Karpas-422 (cell line): ENCODE data around the gene DCAF7. TPM values are rescaled to one million over a fixed set of nuclear protein-coding genes. Genes with fewer than 3 reads are reported as not detected.

Experiments
- DNase-seq: peaks from one replicate; pipeline ENCODE4 v3.0.0-alpha.2; 2015
- H2AFZ ChIP-seq: fragments of 200-600 bp; sonication (generic); 2 replicates; pipeline ENCODE4 v1.6.1; 2014; ENCODE audit warnings: antibody characterized with exemption, low read length, mixed read lengths
- H3K27ac ChIP-seq: fragments of 200-600 bp; sonication (generic); 2 replicates; pipeline ENCODE4 v1.5.1; 2014; ENCODE audit warnings: mild to moderate bottlenecking, low read length, moderate library complexity
- H3K27me3 ChIP-seq: fragments of 200-600 bp; sonication (generic); 2 replicates; pipeline ENCODE4 v1.6.1; 2014; ENCODE audit warnings: low read length, mixed read lengths
- H3K36me3 ChIP-seq: fragments of 200-600 bp; sonication (generic); 2 replicates; pipeline ENCODE4 v1.6.1; 2014; ENCODE audit warnings: low read length, mixed read lengths; ENCODE audit not compliant: insufficient read depth
- H3K4me1 ChIP-seq: fragments of 200-600 bp; sonication (generic); 2 replicates; pipeline ENCODE4 v1.6.1; 2014; ENCODE audit warnings: mild to moderate bottlenecking, low read length, mixed read lengths
- H3K4me2 ChIP-seq: fragments of 200-600 bp; sonication (generic); 2 replicates; pipeline ENCODE4 v1.6.1; 2014; ENCODE audit warnings: low read length, low read depth, mild to moderate bottlenecking; ENCODE audit not compliant: poor library complexity, severe bottlenecking
- H3K4me3 ChIP-seq: fragments of 200-600 bp; sonication (generic); 2 replicates; pipeline ENCODE4 v1.5.1; 2014; ENCODE audit warnings: mild to moderate bottlenecking, antibody characterized with exemption, low read length, mixed read lengths
- H3K79me2 ChIP-seq: fragments of 200-600 bp; sonication (generic); 2 replicates; pipeline ENCODE4 v1.6.1; 2014; ENCODE audit warnings: mild to moderate bottlenecking, low read length, mixed read lengths
- H3K9ac ChIP-seq: fragments of 200-600 bp; sonication (generic); 2 replicates; pipeline ENCODE4 v1.6.0; 2014; ENCODE audit warnings: low read length
- H3K9me2 ChIP-seq: fragments of 200-600 bp; sonication (generic), shearing (Covaris generic); replicated peaks from 2 replicates; pipeline ENCODE4 v1.6.0; 2014; ENCODE audit warnings: mild to moderate bottlenecking, low read length, moderate library complexity; ENCODE audit not compliant: insufficient read depth
- H3K9me3 ChIP-seq: fragments of 300-700, 200-600 bp; sonication (generic); 2 replicates; pipeline ENCODE4 v1.6.1; 2014; ENCODE audit warnings: low read length, mixed read lengths
- H4K20me1 ChIP-seq: fragments of 200-600 bp; sonication (generic); 2 replicates; pipeline ENCODE4 v1.6.1; 2014; ENCODE audit warnings: mild to moderate bottlenecking, antibody characterized with exemption, low read length, low read depth; ENCODE audit not compliant: insufficient read depth
- total RNA-seq: library from RNA; depleted of rRNA; stranded (reverse); fragments of >200 nt; shearing (Covaris generic); gene quantifications from 2 replicates; pipeline ENCODE4 v1.2.3, GENCODE V29; 2014; ENCODE audit warnings: low replicate concordance

The DCAF7 gene
- total RNA-seq, 1 experiment from 2014 or later = 72.3 TPM

GRCh38 chr17:63546308-63547082, 3.8 kb upstream of the DCAF7 start:
- H3K27ac ChIP-seq = no peak overlapping the region
- H3K9me3 ChIP-seq = no peaks in the 10 kb centered on the region
- peaks cover 22% of the 10 kb centered on the region for H3K4me1 ChIP-seq
- H3K79me2 ChIP-seq = peaks cover 17% of the 10 kb centered on the region
- H3K4me2 ChIP-seq = no peak overlapping the region
- DNase-seq = no peak
- H4K20me1 ChIP-seq = no peaks in the 10 kb centered on the region
- H3K27me3 ChIP-seq = no peaks in the 10 kb centered on the region
- no peaks in the 10 kb centered on the region for H3K9me2 ChIP-seq
- H3K4me3 ChIP-seq = no peak overlapping the region
- H3K9ac ChIP-seq = no peak overlapping the region
- no peak overlapping the region for H2AFZ ChIP-seq
- no peaks in the 10 kb centered on the region for H3K36me3 ChIP-seq

GRCh38 chr17:63547083-63547523, 3.2 kb upstream of the DCAF7 start:
- Histone ChIP-seq H3K9me2 (no peaks in the 10 kb centered on the region), H4K20me1 (peaks cover 2% of the 10 kb centered on the region; the same call in 1 of the 2 replicates), H3K4me3 (no peak overlapping the region), H3K36me3 (0 out of 2 replicates have a peak, but pooled peaks cover 1% of the 10 kb centered on the region), H3K4me2 (no peak overlapping the region), H3K27me3 (no peaks in the 10 kb centered on the region), H3K9ac (no peak overlapping the region), H3K79me2 (peaks cover 23% of the 10 kb centered on the region), H2AFZ (no peak overlapping the region), H3K27ac (no peak overlapping the region), H3K9me3 (no peaks in the 10 kb centered on the region), H3K4me1 (peaks cover 24% of the 10 kb centered on the region)
- DNase-seq = no peak

- H3K79me2 ChIP-seq = peaks cover 46% of the 10 kb centered on the region
- peak overlapping the region; percentile 82 for H3K27ac ChIP-seq
- no peak for DNase-seq
These were observed 860 bp upstream of the DCAF7 start for GRCh38 chr17:63549289-63549945.

GRCh38 chr17:63550817-63551639, 751 bp downstream of the DCAF7 start:
- peaks cover 26% of the 10 kb centered on the region for H4K20me1 ChIP-seq

More at GRCh38 chr17:63549289-63549945, 860 bp upstream of the DCAF7 start:
- Histone ChIP-seq H3K4me3 (peak overlapping the region; percentile 80), H3K4me2 (peak overlapping the region; percentile 78), H2AFZ (peak overlapping the region; percentile 58; the same call in 1 of the 2 replicates), H3K9ac (peak overlapping the region; percentile 88), H4K20me1 (peaks cover 11% of the 10 kb centered on the region; the same call in 1 of the 2 replicates), H3K9me2 (no peaks in the 10 kb centered on the region), H3K27me3 (no peaks in the 10 kb centered on the region), H3K4me1 (peaks cover 31% of the 10 kb centered on the region), H3K36me3 (peaks cover 9% of the 10 kb centered on the region; the same call in 1 of the 2 replicates), H3K9me3 (no peaks in the 10 kb centered on the region)

GRCh38 chr17:63552211-63552610, 1.9 kb downstream of the DCAF7 start:
- Histone ChIP-seq H3K27me3 (no peaks in the 10 kb centered on the region), H2AFZ (no peak overlapping the region), H3K9ac (peak overlapping the region; percentile 93), H3K27ac (peak overlapping the region; percentile 83), H3K4me2 (peak overlapping the region; percentile 87), H3K4me1 (peaks cover 45% of the 10 kb centered on the region), H3K9me2 (no peaks in the 10 kb centered on the region), H3K9me3 (no peaks in the 10 kb centered on the region), H3K79me2 (peaks cover 74% of the 10 kb centered on the region), H3K4me3 (peak overlapping the region; percentile 86), H4K20me1 (peaks cover 27% of the 10 kb centered on the region), H3K36me3 (peaks cover 20% of the 10 kb centered on the region; the same call in 1 of the 2 replicates)
- DNase-seq = no peak

More at GRCh38 chr17:63550817-63551639, 751 bp downstream of the DCAF7 start:
- H3K4me3 ChIP-seq = peak overlapping the region; percentile 86
- H3K4me1 ChIP-seq = peaks cover 45% of the 10 kb centered on the region
- H3K9me3 ChIP-seq = no peaks in the 10 kb centered on the region
- peaks cover 62% of the 10 kb centered on the region for H3K79me2 ChIP-seq
- no peaks in the 10 kb centered on the region for H3K27me3 ChIP-seq
- peak overlapping the region; percentile 93 for H3K9ac ChIP-seq
- H3K9me2 ChIP-seq = no peaks in the 10 kb centered on the region
- peak; percentile 80 for DNase-seq
- peaks cover 20% of the 10 kb centered on the region; the same call in 1 of the 2 replicates for H3K36me3 ChIP-seq
- peak overlapping the region; percentile 83 for H3K27ac ChIP-seq
- no peak overlapping the region for H2AFZ ChIP-seq
- H3K4me2 ChIP-seq = peak overlapping the region; percentile 87

- Histone ChIP-seq H3K4me3 (no peak overlapping the region), H4K20me1 (peaks cover 27% of the 10 kb centered on the region), H3K9ac (no peak overlapping the region), H3K79me2 (peaks cover 98% of the 10 kb centered on the region), H3K4me2 (no peak overlapping the region), H3K9me2 (no peaks in the 10 kb centered on the region), H2AFZ (no peak overlapping the region), H3K27ac (no peak overlapping the region), H3K36me3 (peaks cover 20% of the 10 kb centered on the region; the same call in 1 of the 2 replicates), H3K4me1 (peaks cover 63% of the 10 kb centered on the region), H3K27me3 (no peaks in the 10 kb centered on the region), H3K9me3 (no peaks in the 10 kb centered on the region)
- no peak for DNase-seq
These were observed 5.4 kb downstream of the DCAF7 start for GRCh38 chr17:63555500-63556156.

DNA sequence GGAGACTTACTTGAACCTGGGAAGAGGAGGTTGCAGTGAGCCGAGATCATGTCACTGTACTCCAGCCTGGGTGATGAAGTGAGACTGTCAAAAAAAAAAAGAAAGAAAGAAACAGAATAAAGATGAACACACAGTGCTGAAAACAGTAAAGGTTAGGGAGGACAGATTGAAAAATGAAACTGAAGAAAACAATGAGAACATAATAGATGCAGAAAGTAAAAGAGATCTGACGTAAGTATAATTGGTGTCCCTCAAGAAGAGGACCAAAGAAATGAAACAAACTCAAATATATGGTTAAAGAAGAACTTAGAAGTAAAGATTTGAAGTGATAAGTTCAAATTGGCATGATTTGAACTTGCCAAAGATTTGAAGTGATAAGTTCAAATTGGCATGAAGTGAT, 7.1 kb downstream of the DCAF7 start:
- peaks cover 22% of the 10 kb centered on the region for H4K20me1 ChIP-seq
- no peak overlapping the region for H3K27ac ChIP-seq
- H3K4me3 ChIP-seq = no peak overlapping the region
- no peak overlapping the region for H2AFZ ChIP-seq
- DNase-seq = no peak
- no peaks in the 10 kb centered on the region for H3K9me2 ChIP-seq
- peaks cover 97% of the 10 kb centered on the region for H3K79me2 ChIP-seq
- no peak overlapping the region for H3K9ac ChIP-seq
- peaks cover 16% of the 10 kb centered on the region; the same call in 1 of the 2 replicates for H3K36me3 ChIP-seq
- no peaks in the 10 kb centered on the region for H3K9me3 ChIP-seq
- H3K4me2 ChIP-seq = no peak overlapping the region
- peaks cover 59% of the 10 kb centered on the region for H3K4me1 ChIP-seq
- no peaks in the 10 kb centered on the region for H3K27me3 ChIP-seq
